ENCODE measurements around the gene GMNN. TPM values are rescaled to one million over a fixed set of nuclear protein-coding genes. Genes with fewer than 3 reads are reported as not detected.
A peak's percentile ranks its signal among the peaks of the same experiment; 100 is the strongest.

The GMNN gene
- total RNA-seq, 1 experiment from 2014 or later: 53.1 TPM

GRCh38 chr6:24761193-24761835 lies 13.4 kb upstream of the GMNN start:
- H3K9me3 ChIP-seq (ENCODE audit: control insufficient read depth, insufficient read depth, low read depth, low read length): no peaks in the 10 kb centered on the region
- intact Hi-C loops (cut with micrococcal nuclease; ENCODE audit: unreplicated experiment): loop anchor here (5.0 to 10.0 kb wide), 2 partner anchors 39 to 237 kb away; no protein-coding TSS in a partner anchor
- H3K36me3 ChIP-seq (ENCODE audit: control insufficient read depth, insufficient read depth, low read length): no peaks in the 10 kb centered on the region
- peak; percentile 79 for ATAC-seq
- ChIA-PET POLR2A (no interaction called here), CTCF (no interaction called here)
- in situ Hi-C loops (cut with HindIII; ENCODE audit: low pct_unique_long_range_greater_than_20kb, low sequenced_read_pairs): no loop called here
- BruUV-seq (replicated peaks): no TSS peak
- no peak overlapping the region for H3K4me3 ChIP-seq (ENCODE audit: low read depth in 2 of 2, low read length in 2 of 2)
- TF ChIP-seq CTCF (IDR thresholded peaks at IDR 0.05) (no peak), REST (IDR thresholded peaks at IDR 0.05; ENCODE audit: insufficient read depth in 1 of 2, low read depth in 2 of 2, low read length in 1 of 2) (no peak), POLR2AphosphoS5 (IDR thresholded peaks at IDR 0.05; ENCODE audit: low read depth, low read length) (no peak), TCF7L2 (IDR thresholded peaks at IDR 0.05; ENCODE audit: low read depth, low read length) (no peak), SIN3A (IDR thresholded peaks at IDR 0.05; ENCODE audit: borderline replicate concordance, insufficient read depth, low read depth, low read length) (no peak)
- H3K4me1 ChIP-seq (ENCODE audit: control insufficient read depth, insufficient read depth, low read length): no peaks in the 10 kb centered on the region
- DNase-seq (ENCODE audit: low read depth, low spot score): no peak
- H3K27me3 ChIP-seq (ENCODE audit: control insufficient read depth, insufficient read depth, low read length): no peaks in the 10 kb centered on the region
- H3K27ac ChIP-seq (ENCODE audit: low read length): no peak overlapping the region

DNA sequence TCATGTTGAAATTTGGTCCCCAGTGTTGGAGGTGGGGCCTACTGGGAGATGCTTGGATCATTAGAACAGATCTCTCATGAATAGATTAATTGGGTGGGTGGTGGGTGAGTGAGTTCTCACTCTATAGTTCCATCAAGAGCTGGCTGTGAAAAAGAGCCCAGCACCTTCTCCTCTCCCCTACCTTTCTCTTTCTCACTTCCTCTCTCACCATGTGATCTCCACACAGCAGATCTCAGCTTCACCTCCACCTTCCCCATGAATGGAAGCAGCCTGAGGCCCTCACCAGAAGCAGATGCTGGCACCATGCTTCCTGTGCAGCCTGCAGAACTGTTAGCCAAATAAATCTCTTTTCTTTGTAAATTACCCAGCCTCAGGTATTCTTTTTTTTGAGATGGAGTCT lies 12.9 kb upstream of the GMNN start:
- Histone ChIP-seq H3K4me1 (ENCODE audit: control insufficient read depth, insufficient read depth, low read length) (no peaks in the 10 kb centered on the region), H3K9me3 (ENCODE audit: control insufficient read depth, insufficient read depth, low read depth, low read length) (no peaks in the 10 kb centered on the region), H3K36me3 (ENCODE audit: control insufficient read depth, insufficient read depth, low read length) (no peaks in the 10 kb centered on the region), H3K27me3 (ENCODE audit: control insufficient read depth, insufficient read depth, low read length) (no peaks in the 10 kb centered on the region), H3K27ac (ENCODE audit: low read length) (no peak overlapping the region), H3K4me3 (ENCODE audit: low read depth in 2 of 2, low read length in 2 of 2) (no peak overlapping the region)
- no peak for ATAC-seq
- TF ChIP-seq CTCF (IDR thresholded peaks at IDR 0.05) (no peak), POLR2AphosphoS5 (IDR thresholded peaks at IDR 0.05; ENCODE audit: low read depth, low read length) (no peak), REST (IDR thresholded peaks at IDR 0.05; ENCODE audit: insufficient read depth in 1 of 2, low read depth in 2 of 2, low read length in 1 of 2) (no peak), SIN3A (IDR thresholded peaks at IDR 0.05; ENCODE audit: borderline replicate concordance, insufficient read depth, low read depth, low read length) (no peak), TCF7L2 (IDR thresholded peaks at IDR 0.05; ENCODE audit: low read depth, low read length) (no peak)
- no peak for DNase-seq (ENCODE audit: low read depth, low spot score)
- BruUV-seq (replicated peaks): no TSS peak
- in situ Hi-C loops (cut with HindIII; ENCODE audit: low pct_unique_long_range_greater_than_20kb, low sequenced_read_pairs) (no loop called here), intact Hi-C loops (cut with micrococcal nuclease; ENCODE audit: unreplicated experiment) (loop anchor here (5.0 to 10.0 kb wide), 2 partner anchors 40 to 237 kb away; no protein-coding TSS in a partner anchor)
- ChIA-PET POLR2A (no interaction called here), CTCF (no interaction called here)

Data from Panc1 (cell line).